HG03045 (cell line): ENCODE results near the gene PRAMEF17.
"Not testable (repeated sequence)": the region's sequence is repeated elsewhere in the genome, so short reads cannot be mapped to it uniquely, and the experiment has no call there.

Source experiments
- ATAC-seq: cut with Tn5 transposase; IDR thresholded peaks from one replicate; pipeline ENCODE4 v1.9.1; 2021; ENCODE audit warnings: mild to moderate bottlenecking, moderate library complexity; ENCODE audit not compliant: unreplicated experiment

The PRAMEF17 gene

GRCh38 chr1:13389332-13389731 lies at the start of gene PRAMEF17:
TSS of gene PRAMEF17 (plus strand) at chr1:13389632. CDS start at chr1:13389658, 26 bp downstream.
- ATAC-seq: not testable (repeated sequence)

GRCh38 chr1:13342496-13342895 lies 46.9 kb upstream of the PRAMEF17 start:
- ATAC-seq: not testable (repeated sequence)

- ATAC-seq: not testable (repeated sequence)
Measured at GRCh38 chr1:13347034-13347433, 42.4 kb upstream of the PRAMEF17 start, which contains the start of gene PRAMEF14. TSS of gene PRAMEF14 (minus strand) at chr1:13347134. CDS start at chr1:13345314, 1,820 bp downstream.

GRCh38 chr1:13353476-13353875 lies 36.0 kb upstream of the PRAMEF17 start:
- ATAC-seq: not testable (repeated sequence)

- not testable (repeated sequence) for ATAC-seq
Measured at GRCh38 chr1:13354475-13354874, 35.0 kb upstream of the PRAMEF17 start.

- ATAC-seq: not testable (repeated sequence)
Measured at GRCh38 chr1:13356774-13357173, 32.7 kb upstream of the PRAMEF17 start.

- not testable (repeated sequence) for ATAC-seq
Measured at GRCh38 chr1:13362364-13362763, 27.1 kb upstream of the PRAMEF17 start.

GRCh38 chr1:13364928-13365327 lies 24.5 kb upstream of the PRAMEF17 start:
- not testable (repeated sequence) for ATAC-seq

GRCh38 chr1:13366536-13366935 lies 22.9 kb upstream of the PRAMEF17 start:
- ATAC-seq: not testable (repeated sequence)

GRCh38 chr1:13368544-13368943 lies 20.9 kb upstream of the PRAMEF17 start:
- not testable (repeated sequence) for ATAC-seq

GRCh38 chr1:13378983-13379382 lies 10.4 kb upstream of the PRAMEF17 start:
- ATAC-seq: not testable (repeated sequence)

- not testable (repeated sequence) for ATAC-seq
Measured at GRCh38 chr1:13380380-13380779, 9.1 kb upstream of the PRAMEF17 start.

GRCh38 chr1:13393004-13393403 lies 3.6 kb downstream of the PRAMEF17 start:
- ATAC-seq: not testable (repeated sequence)

- ATAC-seq: not testable (repeated sequence)
Measured at GRCh38 chr1:13394761-13395160, 5.3 kb downstream of the PRAMEF17 start.

- ATAC-seq: not testable (repeated sequence)
Measured at GRCh38 chr1:13395311-13395710, 5.9 kb downstream of the PRAMEF17 start.

GRCh38 chr1:13407811-13408210 lies 18.4 kb downstream of the PRAMEF17 start:
- ATAC-seq: no peak

- ATAC-seq: not testable (repeated sequence)
Measured at GRCh38 chr1:13410150-13410549, 20.7 kb downstream of the PRAMEF17 start, which contains the start of gene PRAMEF20. TSS of gene PRAMEF20 (plus strand) at chr1:13410450. CDS start at chr1:13416355, 5,905 bp downstream.

- ATAC-seq: no peak
Measured at GRCh38 chr1:13430495-13430894, 41.1 kb downstream of the PRAMEF17 start.

GRCh38 chr1:13432251-13432650 lies 42.8 kb downstream of the PRAMEF17 start:
- ATAC-seq: no peak

GRCh38 chr1:13433694-13434358 lies 44.4 kb downstream of the PRAMEF17 start:
- ATAC-seq: not testable (repeated sequence)

- ATAC-seq: no peak
Measured at GRCh38 chr1:13435458-13435857, 46.0 kb downstream of the PRAMEF17 start.

GRCh38 chr1:13439104-13439783 lies 49.8 kb downstream of the PRAMEF17 start:
- not testable (repeated sequence) for ATAC-seq
